GM18873 (cell line): ENCODE results near the gene CDR2L.
"Not testable (repeated sequence)": the region's sequence is repeated elsewhere in the genome, so short reads cannot be mapped to it uniquely, and the experiment has no call there.

ENCODE experiments used
- ATAC-seq: cut with Tn5 transposase; IDR thresholded peaks from one replicate; pipeline ENCODE4 v1.9.1; 2021; ENCODE audit warnings: mild to moderate bottlenecking, moderate library complexity, moderate number of reproducible peaks; ENCODE audit not compliant: unreplicated experiment, low FRiP score

The CDR2L gene

GRCh38 chr17:75006653-75007052, 19.2 kb downstream of the CDR2L start:
- no peak for ATAC-seq

GRCh38 chr17:75008373-75008772, 20.9 kb downstream of the CDR2L start:
- ATAC-seq, result no peak

- ATAC-seq, result no peak
These were observed 21.8 kb downstream of the CDR2L start for GRCh38 chr17:75009139-75009724.

GRCh38 chr17:75010683-75011400, 23.4 kb downstream of the CDR2L start:
- ATAC-seq, result no peak

GRCh38 chr17:75011401-75012095, 24.1 kb downstream of the CDR2L start:
- no peak for ATAC-seq

GRCh38 chr17:75012096-75012345, 24.6 kb downstream of the CDR2L start:
- no peak for ATAC-seq

- peak; percentile 72 for ATAC-seq
These were observed 25.1 kb downstream of the CDR2L start, which contains the start of gene MRPL58 for GRCh38 chr17:75012346-75013091. Gene MRPL58, plus strand, starts transcription at chr17:75012670. Its CDS starts 17 bp downstream, at chr17:75012687.

- ATAC-seq, result no peak
These were observed 25.7 kb downstream of the CDR2L start for GRCh38 chr17:75013092-75013559.

GRCh38 chr17:75019146-75019545, 31.7 kb downstream of the CDR2L start:
- ATAC-seq, result no peak

GRCh38 chr17:75019710-75020109, 32.3 kb downstream of the CDR2L start:
- no peak for ATAC-seq

GRCh38 chr17:75020331-75021110, 33.1 kb downstream of the CDR2L start:
- no peak for ATAC-seq

- ATAC-seq, result no peak
These were observed 37.4 kb downstream of the CDR2L start for GRCh38 chr17:75024686-75025397.

GRCh38 chr17:75025398-75025734, 37.9 kb downstream of the CDR2L start:
- ATAC-seq, result not testable (repeated sequence)

GRCh38 chr17:75026650-75027049, 39.2 kb downstream of the CDR2L start:
- not testable (repeated sequence) for ATAC-seq

- no peak for ATAC-seq
These were observed 42.7 kb downstream of the CDR2L start for GRCh38 chr17:75030161-75030560.

- no peak for ATAC-seq
These were observed 44.7 kb downstream of the CDR2L start for GRCh38 chr17:75031972-75032719.

- no peak for ATAC-seq
These were observed 45.4 kb downstream of the CDR2L start for GRCh38 chr17:75032720-75033280.

GRCh38 chr17:75033346-75034235, 46.2 kb downstream of the CDR2L start:
- ATAC-seq, result no peak
